Heart left ventricle (tissue), 13 donors: ENCODE results near the gene CSRP2.

ENCODE experiments used
- CTCF ChIP-seq, 12 donors: fragments of 200-600 bp; sonication (generic) in 4 of 12; IDR thresholded peaks; one replicate each; pipeline versions ENCODE4 v1.5.0 to v1.8.0; 2018 to 2022; ENCODE audit warnings: antibody characterized with exemption in 12 of 12, mild to moderate bottlenecking in 5 of 12
- POLR2A ChIP-seq, 2 donors: fragments of 450-650 bp; IDR thresholded peaks; one replicate each; pipeline ENCODE4 v1.6.1; 2017; ENCODE audit warnings: antibody characterized with exemption in 2 of 2, mild to moderate bottlenecking in 2 of 2, moderate library complexity in 2 of 2
- donor health status: ischemic (EF 13 %, LVEDD 7.1; RV severe dilation, severe dysfunction).
- donor health status: DM: no; HTN: yes; CAD: no.
- donor health status: DM: no; HTN: no; CAD: no.
- donor health status: ischemic (EF 25% LVEDD 6.9; RV normal size, moderate dysfunction).
- donor health status: ischemic (EF 25% LVEDD 5.7; RV mildly dilated, moderate dysfunction).
- donor health status: ischemic (EF 35%, LVEDD 5.7; RV mildly dilated, moderate dysfunction).
- donor health status: nonischemic (EF 11% LVEDD 7.7; RV severe dilation, severe dysfunction).
- donor health status: DM: yes; HTN: yes; CAD: no.
- donor health status: PGD.
- donor health status: ischemic (EF 29% LVEDD 5.4; RV normal size, mild dysfunction).
- donor health status: nonischemic (EF 23%, LVEDD 6.1; RV moderate dilation, normal function).

- TF ChIP-seq CTCF (IDR thresholded peaks at IDR 0.05) (no peak), POLR2A (IDR thresholded peaks at IDR 0.05) (no peak)
Measured at GRCh38 chr12:76899522-76899921, 20.7 kb upstream of the CSRP2 start.
